Common myeloid progenitor, CD34-positive (primary cell): ENCODE results near the gene BAIAP2L1.

Experiments
- CTCF ChIA-PET: fragments of 350-600 bp; sonication (Branson Sonifier 250); formaldehyde crosslinking; loops from one replicate; lab custom pipeline; 2021; ENCODE audit warnings: antibody characterized with exemption; lab: Charles Lee
- POLR2A ChIA-PET: fragments of 350-600 bp; sonication (Branson Sonifier 250); formaldehyde crosslinking; loops from one replicate; lab custom pipeline; 2021; ENCODE audit warnings: antibody characterized with exemption; lab: Charles Lee
- DNase-seq, 3 donors: peaks; one replicate each; pipeline versions ENCODE4 v3.0.0 to v3.0.0-alpha.2; 2013
- H3K27ac ChIP-seq, 2 experiments: 1 replicate in 1 of 2; 2 replicates in 1 of 2; pipeline ENCODE4 v1.7.0; 2013; ENCODE audit warnings: inconsistent platforms in 2 of 2, low read length in 2 of 2, mild to moderate bottlenecking in 2 of 2, low read depth in 1 of 2, moderate library complexity in 1 of 2; ENCODE audit not compliant: severe bottlenecking in 2 of 2, insufficient read depth in 1 of 2, poor library complexity in 1 of 2
- H3K27me3 ChIP-seq, 5 experiments: replicated peaks in 2 of 5; 1 replicate in 3 of 5; 2 replicates in 2 of 5; pipeline versions ENCODE4 v1.6.1 to v1.7.0; 2013; ENCODE audit warnings: low read length in 4 of 5, mild to moderate bottlenecking in 2 of 5, moderate library complexity in 2 of 5, inconsistent platforms in 1 of 5; ENCODE audit not compliant: insufficient read depth in 5 of 5, control insufficient read depth in 4 of 5
- H3K36me3 ChIP-seq, 4 experiments: 1 replicate in 2 of 4; 2 replicates in 2 of 4; pipeline versions ENCODE4 v1.6.1 to v1.7.0; 2013; ENCODE audit warnings: low read length in 3 of 4, control low read depth in 1 of 4, mild to moderate bottlenecking in 1 of 4; ENCODE audit not compliant: control insufficient read depth in 4 of 4, insufficient read depth in 4 of 4
- H3K4me1 ChIP-seq, 4 experiments: 1 replicate in 3 of 4; 2 replicates in 1 of 4; pipeline versions ENCODE4 v1.6.1 to v1.7.1; 2013; ENCODE audit warnings: low read length in 3 of 4, mild to moderate bottlenecking in 3 of 4, control low read depth in 1 of 4, inconsistent platforms in 1 of 4, moderate library complexity in 1 of 4; ENCODE audit not compliant: control insufficient read depth in 4 of 4, insufficient read depth in 4 of 4; ENCODE audit errors: control extremely low read depth in 1 of 4
- H3K4me3 ChIP-seq, 7 experiments: 1 replicate in 4 of 7; 2 replicates in 3 of 7; pipeline versions ENCODE4 v1.5.1 to v1.7.0; 2013; ENCODE audit warnings: mild to moderate bottlenecking in 7 of 7, low read length in 6 of 7, moderate library complexity in 6 of 7, inconsistent platforms in 2 of 7, low read depth in 2 of 7, control low read depth in 1 of 7; ENCODE audit not compliant: insufficient read depth in 4 of 7, control insufficient read depth in 1 of 7; ENCODE audit errors: extremely low read depth in 1 of 7
- H3K9me3 ChIP-seq, 5 experiments: 1 replicate in 4 of 5; 2 replicates in 1 of 5; pipeline versions ENCODE4 v1.6.1 to v1.7.1; 2013; ENCODE audit warnings: low read length in 4 of 5, mild to moderate bottlenecking in 2 of 5, inconsistent platforms in 1 of 5, low read depth in 1 of 5, moderate library complexity in 1 of 5; ENCODE audit not compliant: control insufficient read depth in 4 of 5, insufficient read depth in 2 of 5; ENCODE audit errors: control extremely low read depth in 1 of 5
- WGBS: methylation state at CpG from one replicate; pipeline ENCODE4 v1.1.5; 2013; ENCODE audit not compliant: insufficient coverage; 5-methylcytosine and 5-hydroxymethylcytosine counted together

The BAIAP2L1 gene

GRCh38 chr7:98294798-98295382 lies 106.0 kb downstream of the BAIAP2L1 start:
- no peak overlapping the region for H3K4me3 ChIP-seq
- peak; percentile 35 to 52 (median 51) for DNase-seq
- H3K27me3 ChIP-seq = no peaks in the 10 kb centered on the region
- H3K9me3 ChIP-seq = no peaks in the 10 kb centered on the region
- H3K36me3 ChIP-seq = peaks cover 0 to 34% (median 24%) of the 10 kb centered on the region in 4 experiments
- WGBS = 74% methylated on average over 13 of the region's 14 CpGs
- ChIA-PET CTCF (interaction anchor here (0.8 to 1.6 kb wide), 5 partner anchors 9 to 543 kb away, joined by 3 to 5 read pairs (median 3); no protein-coding TSS in a partner anchor), POLR2A (no interaction called here)
- no peaks in the 10 kb centered on the region for H3K4me1 ChIP-seq
- H3K27ac ChIP-seq = no peak overlapping the region

- Histone ChIP-seq H3K9me3 (no peaks in the 10 kb centered on the region), H3K4me3 (no peak overlapping the region), H3K4me1 (peaks cover 0 to 3% (median 0%) of the 10 kb centered on the region in 4 experiments), H3K27ac (no peak overlapping the region), H3K27me3 (no peaks in the 10 kb centered on the region), H3K36me3 (peaks cover 0 to 38% (median 24%) of the 10 kb centered on the region in 4 experiments)
- CTCF ChIA-PET = interaction anchor here (0.8 to 1.6 kb wide), 6 partner anchors 8 to 544 kb away, joined by 3 to 5 read pairs (median 3); no protein-coding TSS in a partner anchor
- DNase-seq = no peak
- POLR2A ChIA-PET = no interaction called here
- WGBS = 98% methylated on average over 15 of the region's 15 CpGs
These were observed 106.6 kb downstream of the BAIAP2L1 start for GRCh38 chr7:98294326-98294725.

- 97% methylated on average over 7 of the region's 13 CpGs for WGBS
- CTCF ChIA-PET = interaction anchor here (0.8 to 1.3 kb wide), 4 partner anchors 8 to 544 kb away, joined by 3 to 5 read pairs (median 3); no protein-coding TSS in a partner anchor
These were observed 107.1 kb downstream of the BAIAP2L1 start for GRCh38 chr7:98293746-98294145.

GRCh38 chr7:98293265-98293664 lies 107.6 kb downstream of the BAIAP2L1 start:
- peaks cover 0 to 6% (median under 1%) of the 10 kb centered on the region in 4 experiments for H3K4me1 ChIP-seq

More at GRCh38 chr7:98293746-98294145, 107.1 kb downstream of the BAIAP2L1 start:
- H3K4me1 ChIP-seq = peaks cover 0 to 5% (median 0%) of the 10 kb centered on the region in 4 experiments
- no peak overlapping the region for H3K4me3 ChIP-seq
- no peak for DNase-seq
- H3K27ac ChIP-seq = no peak overlapping the region
- peaks cover 0 to 41% (median 26%) of the 10 kb centered on the region in 4 experiments for H3K36me3 ChIP-seq
- H3K27me3 ChIP-seq = no peaks in the 10 kb centered on the region
- POLR2A ChIA-PET = no interaction called here
- H3K9me3 ChIP-seq = no peaks in the 10 kb centered on the region

GRCh38 chr7:98291717-98292116 lies 109.2 kb downstream of the BAIAP2L1 start:
- Histone ChIP-seq H3K27me3 (no peaks in the 10 kb centered on the region), H3K36me3 (peaks cover 0 to 50% (median 28%) of the 10 kb centered on the region in 4 experiments), H3K4me1 (peaks cover 0 to 20% (median 11%) of the 10 kb centered on the region in 4 experiments), H3K9me3 (no peaks in the 10 kb centered on the region), H3K4me3 (no peak overlapping the region), H3K27ac (no peak overlapping the region)
- ChIA-PET CTCF (no interaction called here), POLR2A (no interaction called here)
- 98% methylated on average over 6 of the region's 7 CpGs for whole genome bisulfite sequencing
- DNase-seq = peak in 2 of 3 donors; percentile 37 to 41

More at GRCh38 chr7:98293265-98293664, 107.6 kb downstream of the BAIAP2L1 start:
- Histone ChIP-seq H3K27me3 (no peaks in the 10 kb centered on the region), H3K4me3 (no peak overlapping the region), H3K36me3 (peaks cover 0 to 42% (median 27%) of the 10 kb centered on the region in 4 experiments), H3K9me3 (no peaks in the 10 kb centered on the region), H3K27ac (no peak overlapping the region)
- ChIA-PET CTCF (interaction anchor here (0.9 to 1.1 kb wide), 2 partner anchors 25 to 545 kb away, joined by 3 read pairs; no protein-coding TSS in a partner anchor), POLR2A (no interaction called here)
- 96% methylated on average over 14 of the region's 17 CpGs for WGBS
- DNase-seq = no peak

GRCh38 chr7:98289333-98289875 lies 111.5 kb downstream of the BAIAP2L1 start:
- no peak for DNase-seq
- Histone ChIP-seq H3K4me3 (no peak overlapping the region), H3K27me3 (no peaks in the 10 kb centered on the region), H3K4me1 (peaks cover 0 to 44% (median 28%) of the 10 kb centered on the region in 4 experiments), H3K27ac (no peak overlapping the region), H3K9me3 (no peaks in the 10 kb centered on the region), H3K36me3 (peaks cover 0 to 45% (median 28%) of the 10 kb centered on the region in 4 experiments)
- POLR2A ChIA-PET = no interaction called here
- CTCF ChIA-PET = no interaction called here
- 100% methylated on average over 3 of the region's 4 CpGs for WGBS
